ENCODE data around the gene RSPRY1.
"Not testable (repeated sequence)": the region's sequence is repeated elsewhere in the genome, so short reads cannot be mapped to it uniquely, and the experiment has no call there.

RSPRY1 gene

GRCh38 chr16:57271867-57272495 lies 85.9 kb downstream of the RSPRY1 start:
- no peak for DNase-seq (ENCODE audit: low read depth)

GRCh38 chr16:57273359-57273758 lies 87.2 kb downstream of the RSPRY1 start:
- no peak for DNase-seq (ENCODE audit: low read depth)

- no peak for DNase-seq (ENCODE audit: low read depth)
Observed at GRCh38 chr16:57273826-57274225, 87.7 kb downstream of the RSPRY1 start.

DNA sequence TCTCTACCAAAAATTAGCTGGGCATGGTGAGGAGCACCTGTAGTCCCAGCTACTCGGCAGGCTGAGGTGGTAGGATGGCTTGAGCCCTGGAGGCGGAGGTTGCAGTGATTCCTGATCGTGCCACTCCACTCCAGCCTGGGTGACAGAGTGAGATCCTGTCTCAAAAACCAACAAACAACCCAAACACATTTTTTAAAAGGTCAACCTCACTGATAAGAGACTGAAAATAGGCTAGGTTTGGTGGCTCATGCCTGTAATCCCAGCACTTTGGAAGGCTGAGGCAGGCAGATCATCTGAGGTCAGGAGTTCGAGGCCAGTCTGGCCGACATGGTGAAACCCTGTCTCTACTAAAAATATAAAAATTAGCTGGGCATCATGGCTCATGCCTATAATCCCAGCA lies 89.8 kb downstream of the RSPRY1 start:
- DNase-seq (ENCODE audit: low read depth), result not testable (repeated sequence)

DNA sequence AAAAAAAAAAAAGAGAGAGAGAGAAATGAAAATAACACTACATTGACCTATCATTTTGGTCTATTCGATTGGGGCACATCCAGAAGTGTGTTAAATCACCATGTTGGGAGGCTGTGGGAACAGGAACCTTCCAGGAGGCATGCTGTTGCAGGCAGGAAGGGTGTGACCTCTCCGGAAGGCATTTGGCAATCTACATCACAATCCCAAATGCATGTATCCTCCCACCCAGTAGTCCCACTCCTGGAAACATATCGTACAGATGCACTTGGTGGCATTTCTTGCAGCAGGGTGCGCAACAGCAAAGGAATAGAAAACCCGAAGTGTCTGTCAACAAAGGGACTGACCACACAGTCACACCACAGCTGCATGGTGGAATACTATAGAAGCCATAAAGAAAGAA lies 90.5 kb downstream of the RSPRY1 start:
- DNase-seq (ENCODE audit: low read depth), result no peak

- DNase-seq (ENCODE audit: low read depth), result peak; percentile 14
Observed at GRCh38 chr16:57277586-57277985, 91.5 kb downstream of the RSPRY1 start.

DNA sequence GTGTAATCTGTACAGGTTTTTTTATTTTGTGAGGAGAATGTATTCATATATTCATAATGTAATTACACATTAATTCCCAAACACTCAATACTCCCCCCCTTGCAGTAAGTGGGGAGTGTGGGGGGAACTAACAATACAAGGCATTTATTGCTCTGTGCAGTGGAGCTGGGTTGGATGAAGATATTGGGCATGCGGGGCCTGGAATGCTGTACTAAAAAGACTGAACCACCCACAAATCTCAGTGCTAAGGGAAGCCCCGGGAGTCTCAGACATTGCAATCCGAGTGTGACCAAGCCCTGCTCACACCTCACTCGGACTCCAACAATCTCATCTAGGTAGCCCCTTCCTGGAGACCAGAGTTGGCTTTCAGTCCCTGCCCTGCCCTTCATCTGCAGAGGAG lies 92.4 kb downstream of the RSPRY1 start:
- no peak for DNase-seq (ENCODE audit: low read depth)

DNA sequence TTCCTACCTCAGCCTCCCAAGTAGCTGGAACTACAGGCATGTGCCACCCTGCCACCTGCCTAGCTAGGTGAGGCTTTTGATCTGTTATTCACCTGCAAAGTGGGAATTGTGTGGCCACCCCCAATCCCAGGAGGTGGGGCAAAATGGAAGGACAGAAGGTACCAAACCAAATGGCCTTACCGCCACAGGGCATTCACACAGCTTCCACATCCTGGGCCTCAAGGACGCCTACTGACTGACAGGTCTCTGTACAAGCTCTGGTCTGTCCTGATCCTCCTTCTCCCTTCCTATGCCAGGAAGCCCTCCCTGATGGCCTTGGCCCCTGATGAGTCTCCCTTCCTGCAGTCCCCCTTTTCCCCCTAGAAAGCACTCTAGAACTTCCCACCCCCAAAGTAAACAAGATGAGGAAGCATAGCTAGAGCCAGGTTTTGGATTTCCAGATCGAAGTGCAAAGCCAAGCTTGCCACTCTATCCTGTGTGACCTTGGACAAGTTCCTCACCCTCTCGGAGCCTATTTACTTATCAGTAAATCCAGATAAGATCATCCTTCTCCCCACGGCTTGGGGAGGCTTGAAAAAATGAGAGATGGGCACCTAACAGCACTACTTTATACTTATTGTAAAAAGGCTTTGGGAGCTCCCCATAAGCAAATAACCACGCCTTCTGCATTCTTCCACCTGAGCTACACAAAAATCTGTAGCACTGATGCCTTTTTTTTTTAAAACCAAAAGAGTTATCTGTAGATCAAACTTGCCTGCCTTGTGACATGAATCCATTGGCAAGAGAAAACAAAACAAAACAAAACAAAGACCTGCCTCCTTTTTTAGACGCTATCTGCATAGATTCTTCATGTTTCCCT lies 93.9 kb downstream of the RSPRY1 start:
- DNase-seq (ENCODE audit: low read depth), result no peak

DNA sequence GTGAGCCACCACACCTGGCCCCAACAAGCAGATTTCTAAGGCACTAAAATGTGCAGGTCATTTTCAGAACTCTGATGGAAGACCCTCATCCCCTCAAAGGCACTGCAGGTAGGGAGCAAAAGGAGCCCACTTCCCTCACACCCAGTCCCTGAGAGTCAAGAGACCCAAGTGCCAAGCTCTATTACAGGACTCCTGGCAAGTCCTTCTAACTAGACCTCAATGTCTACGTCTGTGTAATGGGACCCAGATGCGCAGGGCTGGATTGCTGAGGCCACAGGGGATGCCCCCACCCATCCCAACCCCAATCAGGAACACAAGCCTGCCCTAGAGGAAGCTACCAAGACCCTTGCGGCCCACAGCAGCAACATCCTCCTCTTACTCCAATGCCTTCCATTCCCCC lies 95.7 kb downstream of the RSPRY1 start:
- no peak for DNase-seq (ENCODE audit: low read depth)

GRCh38 chr16:57282510-57283213 lies 96.5 kb downstream of the RSPRY1 start:
- DNase-seq (ENCODE audit: low read depth), result no peak

GRCh38 chr16:57283214-57283958 lies 97.3 kb downstream of the RSPRY1 start:
- no peak for DNase-seq (ENCODE audit: low read depth)

DNA sequence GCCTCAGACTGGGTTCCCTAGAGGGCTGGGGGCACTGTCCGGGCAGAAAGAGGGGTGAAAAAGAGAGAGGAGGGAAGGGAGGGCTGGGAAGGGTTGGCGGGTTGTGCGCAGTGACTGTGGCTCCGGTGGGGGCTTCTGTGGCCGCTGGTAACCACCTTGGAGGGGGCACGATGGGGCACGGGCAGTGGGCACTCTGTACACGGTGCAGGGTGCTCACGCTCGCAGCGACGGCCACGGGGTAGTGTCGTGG lies 97.8 kb downstream of the RSPRY1 start:
- DNase-seq (ENCODE audit: low read depth), result no peak

- no peak for DNase-seq (ENCODE audit: low read depth)
Observed at GRCh38 chr16:57284209-57284951, 98.3 kb downstream of the RSPRY1 start, which contains the start of gene PLLP. TSS of gene PLLP (minus strand) at chr16:57284672. CDS start at chr16:57284540, 132 bp downstream.

DNA sequence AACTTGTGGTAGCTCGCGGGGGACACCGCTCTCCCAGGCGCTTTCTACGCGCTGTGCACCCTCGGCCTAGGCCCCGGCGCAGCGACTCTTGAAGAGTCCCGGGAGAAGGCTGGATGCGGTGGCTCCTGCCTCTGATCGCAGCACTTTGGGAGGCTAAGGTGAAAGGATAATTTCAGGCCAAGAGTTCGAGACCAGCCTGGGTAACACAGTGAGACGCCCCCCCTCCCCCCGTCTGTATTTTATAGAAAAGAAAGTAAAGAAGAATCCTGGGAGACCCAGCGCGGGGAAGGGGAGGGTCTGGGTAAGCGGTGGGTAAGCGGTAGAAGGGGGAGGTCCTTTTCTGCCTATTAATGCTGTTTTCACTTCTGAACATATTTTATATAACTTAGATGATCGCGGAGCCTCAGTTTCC lies 98.8 kb downstream of the RSPRY1 start:
- no peak for DNase-seq (ENCODE audit: low read depth)

DNA sequence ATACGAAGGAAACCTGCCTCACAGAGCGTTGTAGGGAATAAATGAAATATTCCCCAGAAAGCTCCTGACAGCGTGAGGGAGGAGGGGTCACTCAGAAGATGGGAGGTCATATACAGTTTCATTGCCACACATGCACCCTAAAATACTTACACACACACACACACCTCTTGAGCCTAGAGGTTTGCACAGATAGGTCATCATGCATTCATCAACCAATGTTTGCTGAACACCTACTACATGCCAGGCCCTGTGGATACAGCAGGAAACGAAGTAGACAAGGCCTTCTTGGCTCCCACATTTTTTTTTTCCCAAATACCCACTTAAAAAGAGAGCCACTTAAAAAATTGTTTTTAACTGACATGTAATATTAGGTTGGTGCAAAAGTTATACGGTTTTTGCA lies 99.2 kb downstream of the RSPRY1 start:
- no peak for DNase-seq (ENCODE audit: low read depth)

DNA sequence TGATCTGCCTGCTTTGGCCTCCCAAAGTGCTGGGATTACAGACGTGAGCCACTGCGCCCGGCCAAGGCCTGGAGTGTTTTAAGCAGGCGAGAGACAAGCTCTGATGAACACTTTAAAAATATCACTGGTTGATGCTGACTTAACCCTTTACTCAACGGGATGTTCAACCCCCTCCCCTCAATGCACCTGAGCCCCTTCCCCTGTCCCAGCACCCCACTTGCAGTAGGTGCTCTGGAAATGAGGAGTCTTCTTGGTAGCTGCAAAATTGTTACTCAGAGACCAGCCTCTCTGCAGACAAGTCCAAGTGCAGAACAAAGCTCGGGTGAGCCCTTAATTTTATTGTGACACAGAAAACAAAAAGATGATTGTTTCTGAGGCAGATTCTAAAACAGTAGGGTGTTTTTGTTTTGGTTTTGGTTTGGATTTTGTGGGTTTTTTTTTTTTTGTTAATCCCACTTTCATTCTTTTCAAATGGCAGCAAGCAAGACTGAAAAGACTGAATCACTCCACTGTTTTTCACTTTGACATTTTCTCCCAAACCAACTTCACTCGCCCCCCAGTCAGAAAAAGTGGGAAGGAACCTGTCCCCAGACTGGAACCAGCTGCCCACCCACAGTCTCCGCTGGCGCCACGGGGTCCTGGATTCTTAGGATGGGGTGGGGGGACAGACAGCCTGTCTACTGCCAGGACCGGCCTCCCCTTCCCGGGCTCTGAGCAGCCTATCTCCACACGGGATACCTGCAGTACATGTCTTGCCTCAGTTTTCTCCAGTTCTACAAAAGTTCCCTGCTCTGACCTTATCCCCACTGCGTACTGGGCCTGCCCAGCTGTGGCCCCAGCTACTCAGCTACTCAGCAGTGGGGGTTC lies 103.5 kb downstream of the RSPRY1 start:
- DNase-seq (ENCODE audit: low read depth), result no peak
